Hematopoietic multipotent progenitor cell treated with erythropoietin and hydrocortisone succinate and interleukin-3 and kit ligand, for 6 days (in vitro differentiated cells): Measurements from ENCODE around the gene LMOD3.
A peak's percentile ranks its signal among the peaks of the same experiment; 100 is the strongest.

Experiments used
- DNase-seq: peaks from one replicate; pipeline ENCODE4 v3.0.0-alpha.2; 2015

Gene LMOD3

DNA sequence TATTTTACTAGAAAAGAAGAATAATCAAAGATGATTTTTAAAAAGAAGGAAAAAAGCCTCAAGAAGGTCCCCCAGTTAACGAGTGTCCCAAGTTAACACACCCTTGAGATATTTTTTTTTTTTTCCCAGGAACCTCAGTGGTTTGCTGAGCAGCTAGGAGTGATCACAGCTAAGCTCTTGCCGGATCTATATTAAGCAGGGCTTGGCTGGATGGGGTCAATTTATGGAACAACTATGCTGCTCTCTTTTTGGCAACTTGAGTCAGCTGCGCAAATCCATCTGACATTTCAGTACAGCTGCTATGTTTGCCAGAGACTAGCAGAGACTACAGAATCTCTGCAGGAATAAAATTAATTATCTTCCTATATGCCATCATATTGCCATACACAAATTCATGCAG, at the start of gene LMOD3:
Gene LMOD3 (minus strand): TSS at position 193 of the 400 bp plus-strand sequence. CDS start 209 bp downstream, outside the sequence.
- no peak for DNase-seq

DNA sequence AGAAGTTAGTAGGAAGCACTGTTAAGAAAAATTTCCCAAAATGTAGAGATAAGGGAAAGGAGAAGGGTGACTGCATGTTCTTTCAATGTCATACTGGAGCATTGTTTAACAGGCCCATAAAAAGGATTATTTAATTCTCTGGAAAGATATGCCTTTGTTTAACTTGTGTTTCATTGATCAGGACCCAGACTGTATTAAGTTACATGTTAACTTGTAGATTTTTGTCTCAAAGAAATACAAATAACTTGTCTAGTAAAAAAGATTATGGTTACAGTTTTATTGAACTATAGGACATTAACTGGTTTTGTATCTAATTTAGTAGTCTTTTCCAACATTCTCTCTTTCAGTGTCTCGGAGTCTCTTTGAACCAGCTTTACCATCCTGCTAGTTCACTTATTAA, 49.7 kb upstream of the LMOD3 start:
- no peak for DNase-seq

DNA sequence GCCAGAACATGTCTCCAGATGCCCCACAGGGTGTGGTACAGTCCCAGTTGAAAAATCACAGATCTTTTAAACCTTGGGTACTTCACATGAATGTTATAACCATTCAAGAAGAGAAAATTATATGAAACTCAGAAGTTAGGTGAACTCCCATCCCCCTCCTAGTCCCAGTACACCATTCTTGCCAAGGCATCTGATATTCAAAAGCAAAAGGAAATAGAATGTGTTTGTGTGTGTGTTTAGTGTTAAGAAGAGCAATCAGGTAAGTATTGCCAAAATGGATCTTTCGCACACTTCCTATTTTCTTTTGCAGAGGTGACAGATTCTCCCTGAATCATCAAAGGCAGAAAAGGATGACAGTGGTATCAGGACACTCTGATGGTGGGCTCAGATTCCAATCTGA, 44.1 kb upstream of the LMOD3 start:
- no peak for DNase-seq

DNA sequence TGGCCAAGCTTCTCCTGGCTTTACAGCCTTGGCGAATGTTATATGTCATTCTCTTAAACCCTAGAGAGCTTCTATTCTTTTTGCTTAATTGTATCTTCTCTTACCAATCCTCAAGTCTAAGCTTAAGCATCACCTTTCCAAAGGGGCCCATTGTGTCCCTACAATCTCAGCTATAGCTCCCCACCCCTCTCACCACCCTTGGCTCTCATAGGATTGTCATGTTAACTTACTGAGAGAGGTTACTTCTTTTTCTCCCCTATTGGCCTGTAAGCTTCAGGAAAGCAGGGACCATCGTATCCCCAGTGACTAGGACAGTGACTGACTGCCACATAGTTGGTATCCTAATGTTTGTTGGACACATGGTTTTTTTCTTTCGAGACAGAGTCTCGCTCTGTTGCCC, 43.3 kb upstream of the LMOD3 start:
- no peak for DNase-seq

DNA sequence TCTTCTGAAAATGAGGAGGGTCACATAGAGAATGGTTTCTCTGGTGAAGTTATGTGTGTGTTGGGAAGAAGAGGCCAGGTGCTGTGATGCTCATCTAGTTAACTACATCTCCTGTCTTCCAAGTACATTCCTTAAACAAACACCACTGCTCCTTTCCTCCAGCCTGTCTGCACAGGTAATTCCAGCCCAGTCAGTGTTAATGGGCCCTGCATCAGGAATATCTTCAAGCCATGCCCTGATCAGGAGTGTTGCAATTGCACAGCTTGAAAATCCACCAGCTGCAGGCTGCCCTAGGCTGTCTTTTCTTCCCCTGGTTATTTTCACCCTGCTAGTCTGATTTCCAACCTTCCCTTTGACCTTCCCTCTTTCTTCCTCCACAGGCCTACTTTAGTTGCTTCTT, 41.9 kb upstream of the LMOD3 start:
- no peak for DNase-seq

DNA sequence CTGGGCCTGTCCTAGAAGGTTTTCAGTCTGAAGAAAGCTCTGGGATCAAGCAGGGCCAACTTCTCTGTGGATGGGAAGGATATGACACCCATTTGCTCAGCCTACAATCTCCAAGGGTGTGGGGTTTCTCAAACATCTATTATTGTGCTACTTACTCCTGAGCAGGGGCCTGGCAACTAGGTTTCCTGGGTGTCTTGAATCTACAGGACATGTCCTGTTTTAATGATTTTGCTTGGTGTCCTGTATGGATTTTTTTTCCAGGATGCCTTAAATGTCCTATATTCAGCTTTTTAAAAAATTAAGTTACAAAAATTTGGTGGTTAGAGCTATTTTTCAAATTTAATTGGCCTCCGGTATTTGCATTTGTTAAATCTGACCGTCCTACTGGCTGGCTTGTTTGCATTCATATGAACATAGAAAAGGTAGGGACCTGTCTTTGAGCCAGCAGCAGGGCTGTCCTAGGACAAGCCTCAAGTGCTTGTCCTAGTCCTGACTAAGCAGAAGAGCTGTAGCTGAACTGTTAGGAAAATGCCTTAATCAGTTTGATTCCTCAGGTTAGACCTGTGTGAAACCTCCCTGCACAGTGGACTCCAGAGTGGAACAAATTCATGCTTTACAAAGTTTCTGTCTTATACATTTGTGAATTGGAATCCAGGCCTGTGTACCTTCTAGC, 40.0 kb upstream of the LMOD3 start:
- no peak for DNase-seq

DNA sequence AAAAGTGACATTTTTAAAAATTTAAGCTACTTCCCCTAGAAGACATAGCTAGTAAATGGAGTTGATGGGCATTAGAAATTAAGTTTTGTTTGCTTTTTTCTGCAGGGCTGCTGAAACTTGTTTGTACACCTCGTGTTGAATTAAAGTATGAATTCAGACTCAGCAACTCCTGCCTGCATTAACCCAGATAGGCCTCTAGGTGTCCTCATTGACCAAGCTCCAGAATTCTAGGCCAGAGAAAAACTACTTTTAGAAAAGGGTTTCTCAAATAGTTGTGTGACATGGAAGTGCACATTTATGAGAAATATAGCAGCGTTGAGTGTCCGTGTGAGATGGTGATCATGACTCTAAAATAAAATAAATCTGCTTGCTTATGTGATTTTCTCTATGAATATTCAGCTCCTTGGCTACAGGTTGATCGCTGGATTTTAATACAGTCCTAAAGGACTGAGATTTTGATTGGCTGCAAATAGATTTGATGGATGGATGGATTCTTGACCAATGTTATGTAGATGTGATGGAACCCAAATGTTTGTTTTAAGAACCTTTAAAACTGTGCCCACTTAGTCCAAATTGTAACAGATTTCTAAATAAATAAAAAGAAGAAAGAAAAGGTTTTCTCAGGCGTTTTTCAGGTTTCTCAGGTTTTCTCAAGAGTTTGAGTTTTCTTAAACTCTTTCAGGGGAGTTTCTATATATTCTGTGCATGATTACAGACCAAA, 39.4 kb upstream of the LMOD3 start:
- DNase-seq = peak; percentile 79

DNA sequence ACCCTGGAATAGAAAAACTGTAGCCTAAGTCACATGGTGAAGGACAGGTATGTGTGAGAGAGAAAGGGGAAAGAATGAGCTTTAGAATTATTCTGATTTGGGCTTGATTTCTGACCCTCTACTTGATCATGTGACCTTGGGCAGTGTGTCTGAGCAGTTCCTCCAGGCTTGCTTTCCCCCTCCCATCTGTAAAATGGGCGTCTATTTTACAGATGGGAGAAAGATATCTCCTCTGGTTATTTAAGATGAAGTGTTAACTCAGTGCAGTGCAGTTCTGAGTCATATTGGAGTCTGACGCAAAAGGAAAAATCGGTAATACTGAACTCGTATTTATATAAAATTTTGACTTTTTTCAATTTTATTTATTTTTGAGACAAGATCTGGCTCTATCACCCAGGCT, 38.1 kb upstream of the LMOD3 start:
- DNase-seq = no peak

DNA sequence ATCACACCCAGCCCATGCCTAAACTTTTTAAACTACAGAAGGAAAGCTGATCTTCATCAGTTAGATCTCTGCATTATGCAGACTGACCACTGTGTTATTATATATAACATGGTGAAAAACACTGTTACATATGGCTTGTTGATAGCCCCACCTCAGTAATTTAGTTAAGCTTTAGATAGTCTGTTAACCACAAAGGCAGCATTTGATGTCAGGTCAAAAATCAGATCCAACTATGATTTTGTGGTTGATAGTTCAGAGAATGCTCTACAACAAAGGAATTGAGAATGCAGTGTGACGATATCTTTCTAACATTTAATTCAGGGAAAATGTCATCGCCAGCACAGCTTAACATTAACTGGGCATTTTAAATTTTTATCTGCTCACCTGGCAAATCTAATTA, 37.7 kb upstream of the LMOD3 start:
- no peak for DNase-seq

DNA sequence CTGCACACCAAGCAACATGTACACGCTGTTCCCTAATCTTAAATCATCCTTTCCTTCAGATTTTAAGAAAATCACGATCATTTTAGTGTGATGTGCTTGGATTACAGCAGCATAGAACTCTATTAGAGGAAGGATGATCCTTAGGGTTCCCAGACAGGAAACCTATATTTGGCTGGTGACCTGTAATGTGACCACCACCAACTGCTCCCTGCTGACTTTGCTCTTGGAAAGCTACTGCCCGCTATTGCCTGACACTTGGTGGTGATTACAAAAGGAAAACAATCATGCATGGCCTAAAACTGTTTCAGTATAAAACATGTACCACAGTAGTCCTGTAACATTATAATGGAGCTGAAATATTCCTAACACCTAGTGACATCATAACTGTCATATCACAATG, 27.2 kb upstream of the LMOD3 start:
- DNase-seq = no peak

DNA sequence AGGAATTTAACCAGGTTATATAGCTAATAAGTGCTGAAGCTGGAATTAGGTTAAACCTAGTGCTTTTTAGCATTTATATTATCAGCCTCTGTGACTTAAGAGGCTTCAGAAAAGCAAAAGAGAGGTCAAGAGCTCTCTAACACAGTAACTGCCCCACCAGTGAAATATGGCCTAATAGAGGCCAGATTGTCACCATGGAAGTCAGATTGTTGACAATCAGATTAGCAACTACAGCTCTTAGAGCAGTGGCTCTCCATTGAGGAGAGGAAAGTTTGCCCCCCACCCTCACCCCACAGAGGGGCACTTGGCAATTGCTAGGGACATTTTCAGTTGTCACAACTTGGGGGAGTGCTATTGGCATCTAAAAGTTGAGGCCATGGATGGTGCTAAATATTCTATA, 23.3 kb upstream of the LMOD3 start:
- no peak for DNase-seq

DNA sequence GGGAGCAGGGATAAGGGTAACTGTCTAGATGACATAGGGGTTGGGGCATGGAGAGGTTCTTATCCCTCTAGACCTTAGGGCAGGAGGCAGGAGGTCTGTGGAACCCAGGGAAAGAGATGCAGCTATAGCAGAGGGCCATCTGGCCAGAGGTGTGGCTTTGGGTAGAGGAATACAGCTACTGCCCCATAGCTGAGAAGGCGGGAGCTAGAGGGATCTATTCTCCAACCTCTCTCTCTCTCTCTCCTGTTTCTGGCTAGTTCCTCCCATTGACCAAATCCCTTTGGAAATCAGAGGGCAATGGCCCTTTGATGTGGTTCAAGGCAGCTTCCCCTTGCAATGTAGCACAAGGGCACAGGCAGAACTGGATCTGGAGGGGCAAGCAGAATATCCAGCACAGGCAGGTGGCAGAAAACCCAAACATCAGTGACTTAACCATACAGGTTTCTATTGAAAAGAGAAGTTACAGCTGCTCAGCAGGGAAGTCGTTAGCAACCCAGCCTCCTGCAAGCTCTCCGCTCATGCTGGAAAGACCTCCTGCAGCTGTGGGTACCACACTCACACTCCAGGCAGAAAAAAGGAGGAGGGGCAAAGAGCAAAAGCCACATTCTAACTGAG, 22.3 kb upstream of the LMOD3 start:
- peak; percentile 36 for DNase-seq

DNA sequence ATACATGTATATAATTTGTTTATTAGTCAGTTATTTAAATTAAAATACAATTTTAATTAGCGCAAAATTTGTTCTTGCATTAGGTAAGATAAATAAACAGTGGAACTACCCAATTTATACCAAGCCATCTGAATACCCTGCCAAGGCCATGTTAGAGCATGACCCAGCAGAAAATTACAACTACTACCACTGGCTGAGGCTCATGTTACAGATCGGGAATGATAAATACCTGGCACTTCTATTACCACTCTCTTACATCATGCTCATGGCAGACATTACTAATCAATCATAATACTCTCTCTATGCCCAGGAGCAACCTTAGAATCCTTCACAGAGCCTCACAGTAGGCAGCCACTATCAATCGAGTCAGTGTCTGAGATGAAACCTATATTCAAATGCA, 21.2 kb upstream of the LMOD3 start:
- peak; percentile 52 for DNase-seq

DNA sequence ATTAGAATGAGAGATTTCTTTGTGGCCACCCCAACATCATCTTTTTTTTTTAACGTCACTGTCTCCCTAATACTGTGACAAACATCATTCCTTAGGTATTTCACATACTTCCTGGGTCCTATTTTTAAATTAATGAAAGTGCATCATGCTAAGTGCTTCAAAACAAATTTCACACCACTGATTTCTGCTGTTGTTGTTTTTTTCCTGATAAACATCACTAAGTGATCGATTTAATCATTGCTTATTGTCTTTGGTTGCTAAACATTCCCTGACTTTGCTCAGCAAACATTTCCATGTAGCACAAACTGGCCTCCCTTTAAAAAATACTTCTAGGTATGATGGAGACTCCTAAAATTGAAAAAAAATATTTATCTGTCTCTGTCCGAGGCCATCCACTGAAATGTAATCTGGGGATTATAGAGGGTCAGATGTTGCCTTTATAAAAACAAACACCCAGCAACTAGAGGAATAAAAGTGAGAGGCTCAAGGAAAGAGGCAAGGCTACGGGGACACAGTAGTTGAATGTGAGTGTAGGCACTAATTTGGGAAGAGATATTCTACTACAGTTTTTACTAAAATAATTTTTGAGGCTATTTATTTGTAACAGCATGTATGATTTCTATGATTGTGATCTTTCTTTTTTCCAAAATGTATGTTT, 20.5 kb upstream of the LMOD3 start:
- no peak for DNase-seq

DNA sequence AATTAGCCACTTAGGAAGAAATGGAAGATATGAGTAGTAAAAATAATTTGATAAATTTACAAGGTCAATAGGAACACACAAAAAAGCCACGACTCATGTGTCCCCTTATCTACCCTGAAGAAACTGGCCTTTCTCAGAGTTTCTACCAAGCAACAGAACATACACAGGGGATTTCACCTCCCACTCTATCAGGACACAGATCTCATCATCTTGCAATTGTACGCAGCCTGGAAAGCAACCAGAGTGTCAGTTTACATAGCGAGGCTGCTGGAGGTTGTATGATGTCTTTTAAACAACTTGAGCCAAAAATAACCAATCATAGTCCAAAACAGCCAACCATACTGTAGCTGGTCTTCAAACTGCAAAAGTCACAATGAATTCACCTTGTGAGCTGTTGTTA, 19.7 kb upstream of the LMOD3 start:
- DNase-seq = peak; percentile 6

DNA sequence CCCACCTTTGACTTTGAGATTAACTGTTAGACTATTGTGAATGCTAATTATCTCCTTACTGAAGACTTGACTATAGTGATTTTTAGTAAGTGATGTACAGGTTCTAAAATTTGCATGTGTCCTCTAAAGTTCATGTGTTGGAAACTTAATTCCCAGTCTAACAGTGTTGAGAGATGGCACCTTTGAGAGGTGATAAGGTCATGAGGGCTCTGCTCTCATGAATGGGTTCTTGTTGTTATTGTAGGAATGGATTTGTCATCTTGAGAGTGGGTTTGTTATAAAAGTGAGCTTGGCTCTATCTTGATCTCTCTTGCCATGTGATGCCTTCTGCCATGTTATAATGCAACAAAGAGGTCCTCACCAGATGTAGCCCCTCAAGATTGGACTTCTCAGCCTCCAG, 18.9 kb upstream of the LMOD3 start:
- no peak for DNase-seq

DNA sequence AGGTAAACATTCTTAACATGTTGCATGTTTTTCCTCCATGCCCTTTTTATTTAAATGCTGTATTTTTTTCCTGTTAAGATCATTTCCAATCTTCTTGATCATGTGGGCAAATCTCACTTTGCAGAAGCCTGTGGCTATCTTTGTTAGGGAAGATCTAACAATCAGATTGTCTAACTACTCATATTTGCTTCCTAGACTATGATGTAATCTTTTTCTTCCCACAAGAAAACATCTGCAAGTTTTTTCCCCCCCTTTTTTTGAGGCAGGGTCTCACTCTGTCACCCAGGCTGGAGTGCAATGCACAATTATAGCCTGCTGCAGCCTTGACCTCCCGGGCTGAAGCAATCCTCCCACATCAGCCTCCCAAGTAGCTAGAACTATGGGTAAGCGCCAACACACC, 15.0 kb upstream of the LMOD3 start:
- DNase-seq = no peak

DNA sequence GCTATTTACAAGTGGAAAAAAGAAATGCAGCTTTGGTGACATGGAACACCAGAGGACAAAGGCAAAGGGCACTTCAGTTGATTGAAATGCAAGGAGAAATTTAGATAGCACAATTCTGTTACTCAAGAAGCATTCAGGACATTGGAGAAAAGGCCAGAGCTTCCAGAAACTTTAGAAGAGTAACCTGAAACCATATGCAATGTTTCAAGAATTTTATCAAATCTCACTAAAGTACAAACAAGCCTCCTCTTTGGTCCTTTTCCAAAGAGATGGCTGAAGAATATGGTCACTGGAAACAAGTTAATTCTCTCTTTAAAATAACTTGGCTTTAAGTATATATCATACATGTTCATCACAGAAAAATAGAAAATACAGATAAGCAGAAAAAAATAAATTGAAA, 14.6 kb upstream of the LMOD3 start:
- no peak for DNase-seq

DNA sequence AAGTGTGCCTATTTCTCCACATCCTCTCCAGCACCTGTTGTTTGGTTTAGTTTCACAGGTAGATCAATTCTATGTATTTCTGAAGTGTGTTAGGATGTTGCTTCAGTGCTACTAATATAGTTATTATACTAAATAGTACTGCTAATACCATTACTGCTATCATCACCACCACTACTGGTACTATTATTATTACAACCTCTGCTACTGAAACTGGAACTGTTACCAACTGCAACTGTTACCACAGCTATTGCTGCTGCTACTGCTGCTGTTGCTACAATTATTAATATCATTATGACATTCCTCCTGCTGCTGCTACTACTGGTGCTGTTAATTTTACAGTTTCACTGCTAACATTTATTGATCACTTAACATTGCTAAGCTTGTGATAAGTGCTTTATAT, 8.3 kb upstream of the LMOD3 start:
- no peak for DNase-seq

DNA sequence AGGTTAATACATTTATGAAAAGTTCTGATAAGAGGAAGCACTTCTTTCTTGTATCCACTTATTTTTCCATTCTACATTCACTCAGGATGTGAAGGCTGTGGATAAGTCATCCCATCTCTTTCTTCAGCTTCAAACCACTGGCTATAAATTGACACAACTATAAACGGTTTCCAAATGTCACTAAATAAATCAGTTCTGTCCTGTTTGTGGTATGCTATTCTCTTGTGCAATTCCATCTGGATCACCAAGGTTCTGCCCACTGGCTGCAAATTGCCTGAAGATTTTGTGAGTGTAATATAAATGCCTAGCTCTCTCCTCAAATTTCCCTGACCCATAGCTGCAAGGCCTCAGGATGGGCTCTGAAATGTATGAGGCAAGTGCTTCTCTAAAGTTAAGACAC, 7.1 kb upstream of the LMOD3 start:
- no peak for DNase-seq

DNA sequence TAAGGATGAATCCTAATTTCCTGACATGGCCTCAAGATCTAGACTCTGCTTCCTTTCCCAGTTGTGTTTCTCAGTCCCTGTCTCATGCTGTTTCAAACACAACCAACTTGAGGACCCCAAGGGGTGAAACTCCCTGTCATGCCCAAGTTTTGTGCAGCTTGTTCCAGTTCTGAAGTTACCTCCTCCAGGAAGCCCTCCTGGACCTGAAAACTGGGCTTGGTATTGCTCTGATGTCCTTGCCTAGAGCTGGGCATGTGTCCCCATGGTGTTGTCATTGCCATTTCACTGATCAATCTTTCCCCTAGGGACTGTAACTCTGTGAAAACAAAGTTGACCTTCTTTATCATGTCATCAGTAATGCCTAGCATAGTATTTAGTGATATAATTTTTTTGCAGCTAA, 6.1 kb upstream of the LMOD3 start:
- no peak for DNase-seq

DNA sequence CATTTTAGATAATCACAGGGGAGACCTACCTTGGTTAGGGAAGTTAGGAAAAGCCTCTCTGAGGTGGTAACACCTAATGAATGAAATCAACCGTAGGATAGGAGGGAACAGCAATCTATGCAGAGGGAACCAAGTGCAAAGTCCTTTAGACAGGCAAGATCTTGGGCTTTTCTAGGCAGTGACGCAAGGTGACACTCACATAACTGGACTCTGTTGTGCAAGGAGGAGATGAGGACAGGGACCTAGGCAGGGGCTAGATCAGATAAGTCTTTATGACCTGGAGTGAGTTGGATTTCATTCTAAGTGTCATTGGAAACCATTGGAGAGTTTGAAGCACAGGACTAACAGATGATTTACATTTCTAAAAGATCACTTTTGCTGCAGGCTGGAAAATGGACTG, 4.6 kb upstream of the LMOD3 start:
- no peak for DNase-seq

DNA sequence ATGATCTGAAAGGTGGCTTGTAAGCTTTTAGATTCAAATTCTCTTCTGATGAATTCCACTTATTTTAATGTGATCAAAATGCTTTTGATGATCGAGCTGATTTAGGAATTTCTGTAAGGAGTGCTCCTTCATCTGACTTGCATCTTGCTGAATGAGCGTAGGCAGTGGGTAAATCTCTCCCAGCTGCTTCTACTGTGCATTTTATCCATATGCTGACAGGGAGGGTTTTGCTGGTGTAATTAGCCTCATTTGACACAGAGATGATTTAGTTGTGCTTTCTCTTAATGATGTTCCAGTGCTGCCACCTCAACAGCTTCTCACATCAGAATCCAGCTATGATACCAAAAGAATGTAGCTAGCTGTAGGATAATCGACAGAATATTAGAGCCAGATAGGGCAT, 3.8 kb upstream of the LMOD3 start:
- no peak for DNase-seq

DNA sequence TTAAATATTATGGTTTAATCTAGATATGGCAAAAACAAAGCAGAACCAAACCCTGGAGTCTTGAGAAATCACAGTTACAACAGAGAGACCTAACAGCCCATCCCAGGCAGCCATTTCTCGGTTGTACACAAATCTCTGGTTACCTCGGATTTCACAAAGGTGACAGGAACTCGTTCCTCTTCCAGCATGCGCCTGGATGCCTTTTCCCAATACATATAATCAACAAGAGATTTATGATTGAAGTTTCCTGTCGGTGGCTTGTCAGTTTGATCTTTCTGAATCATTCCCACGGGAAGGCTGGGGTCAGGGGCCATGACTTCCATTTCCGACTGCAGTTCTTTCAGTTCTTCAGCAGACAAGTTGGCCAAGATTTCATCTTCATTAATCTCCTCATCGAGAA, 445 bp downstream of the LMOD3 start:
- DNase-seq = no peak
